Thyroid gland (tissue), 4 donors: ENCODE data around the gene ZFP69B.

Experiments used
- CTCF ChIP-seq, 6 experiments: fragments of 200-600 bp in 3 of 6; fragments of 450-650 bp in 3 of 6; sonication (generic) in 3 of 6; IDR thresholded peaks; one replicate each; pipeline ENCODE4 v1.5.1; 2016 to 2019; ENCODE audit warnings: antibody characterized with exemption in 6 of 6, mild to moderate bottlenecking in 2 of 6, inconsistent platforms in 1 of 6, moderate library complexity in 1 of 6
- POLR2A ChIP-seq, 2 donors: fragments of 450-650 bp; IDR thresholded peaks; one replicate each; pipeline ENCODE4 v1.6.1; 2017; ENCODE audit warnings: antibody characterized with exemption in 2 of 2, mild to moderate bottlenecking in 2 of 2, moderate library complexity in 1 of 2

- no peak for TF ChIP-seq CTCF (IDR thresholded peaks at IDR 0.05)
- no peak for TF ChIP-seq POLR2A (IDR thresholded peaks at IDR 0.05)
Measured at GRCh38 chr1:40507973-40508372, 57.7 kb downstream of the ZFP69B start.
